Measurements from ENCODE around the gene SLC12A1. TPM values are rescaled to one million over a fixed set of nuclear protein-coding genes. Genes with fewer than 3 reads are reported as not detected.

Gene SLC12A1
- total RNA-seq, 2 donors from 2014 or later = not detected

DNA sequence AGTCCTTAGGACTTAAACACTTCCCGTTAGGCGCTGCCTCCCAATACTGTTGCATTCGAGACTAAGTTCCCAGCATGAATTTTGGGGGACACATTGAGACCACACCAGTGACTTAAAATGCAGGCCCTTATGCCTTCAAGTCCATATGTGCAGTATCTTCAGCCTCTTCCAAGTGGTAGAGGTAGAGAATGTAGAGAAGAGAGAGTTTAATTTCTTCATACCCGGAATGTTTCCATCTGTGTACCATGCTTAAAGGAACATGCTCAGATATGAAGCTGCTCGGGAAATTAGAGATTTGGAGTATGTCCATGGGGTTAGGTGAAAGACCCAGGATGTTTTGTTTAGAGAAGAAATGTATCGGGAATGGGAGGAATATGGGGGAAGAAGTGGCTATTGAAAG is 137.8 kb downstream of the SLC12A1 start:
- H3K27ac ChIP-seq = no peak overlapping the region
- 91% methylated on average over 6 of the region's 6 CpGs for WGBS
- no peak for DNase-seq (ENCODE audit: low spot score)
- no peaks in the 10 kb centered on the region for H3K27me3 ChIP-seq (replicated peaks; ENCODE audit: insufficient read depth)
- H3K9me3 ChIP-seq = no peaks in the 10 kb centered on the region
- H3K4me1 ChIP-seq (replicated peaks) = no peaks in the 10 kb centered on the region
- no peak overlapping the region for H3K4me3 ChIP-seq
- H3K36me3 ChIP-seq = no peaks in the 10 kb centered on the region
- no peak for TF ChIP-seq POLR2AphosphoS5 (IDR thresholded peaks at IDR 0.05)
- TF ChIP-seq, protein P1, sequence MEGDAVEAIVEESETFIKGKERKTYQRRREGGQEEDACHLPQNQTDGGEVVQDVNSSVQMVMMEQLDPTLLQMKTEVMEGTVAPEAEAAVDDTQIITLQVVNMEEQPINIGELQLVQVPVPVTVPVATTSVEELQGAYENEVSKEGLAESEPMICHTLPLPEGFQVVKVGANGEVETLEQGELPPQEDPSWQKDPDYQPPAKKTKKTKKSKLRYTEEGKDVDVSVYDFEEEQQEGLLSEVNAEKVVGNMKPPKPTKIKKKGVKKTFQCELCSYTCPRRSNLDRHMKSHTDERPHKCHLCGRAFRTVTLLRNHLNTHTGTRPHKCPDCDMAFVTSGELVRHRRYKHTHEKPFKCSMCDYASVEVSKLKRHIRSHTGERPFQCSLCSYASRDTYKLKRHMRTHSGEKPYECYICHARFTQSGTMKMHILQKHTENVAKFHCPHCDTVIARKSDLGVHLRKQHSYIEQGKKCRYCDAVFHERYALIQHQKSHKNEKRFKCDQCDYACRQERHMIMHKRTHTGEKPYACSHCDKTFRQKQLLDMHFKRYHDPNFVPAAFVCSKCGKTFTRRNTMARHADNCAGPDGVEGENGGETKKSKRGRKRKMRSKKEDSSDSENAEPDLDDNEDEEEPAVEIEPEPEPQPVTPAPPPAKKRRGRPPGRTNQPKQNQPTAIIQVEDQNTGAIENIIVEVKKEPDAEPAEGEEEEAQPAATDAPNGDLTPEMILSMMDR (IDR thresholded peaks at IDR 0.05) = no peak
- TF ChIP-seq POLR2A (IDR thresholded peaks at IDR 0.05) = no peak
- intact Hi-C loops (cut with DNase I) = no loop called here

DNA sequence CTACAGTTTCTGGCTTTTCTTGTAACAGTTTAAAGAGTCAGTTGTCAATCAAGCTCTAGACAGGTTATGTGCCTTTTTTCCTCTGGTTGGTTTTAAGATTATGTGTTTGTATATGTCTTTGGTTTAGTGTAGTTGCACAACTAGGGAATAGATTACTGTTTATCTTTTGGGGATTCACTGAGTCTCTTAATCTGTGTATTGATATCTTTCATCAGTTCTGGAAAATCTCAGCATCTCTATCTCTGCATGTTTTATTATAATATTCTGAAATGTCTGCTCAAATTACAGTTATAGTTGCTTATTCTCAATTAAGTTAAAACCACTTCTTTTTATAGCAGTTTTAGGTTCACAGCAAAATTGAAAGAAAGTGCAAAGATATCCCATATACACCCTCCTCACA is 139.4 kb downstream of the SLC12A1 start:
- no peak overlapping the region for H3K4me3 ChIP-seq
- no peaks in the 10 kb centered on the region for H3K27me3 ChIP-seq (replicated peaks; ENCODE audit: insufficient read depth)
- no peak overlapping the region for H3K27ac ChIP-seq
- intact Hi-C loops (cut with DNase I) = no loop called here
- DNase-seq (ENCODE audit: low spot score) = no peak
- H3K4me1 ChIP-seq (replicated peaks) = no peaks in the 10 kb centered on the region
- H3K9me3 ChIP-seq = no peaks in the 10 kb centered on the region
- TF ChIP-seq, protein P1 (IDR thresholded peaks at IDR 0.05) = no peak
- TF ChIP-seq POLR2A (IDR thresholded peaks at IDR 0.05) = no peak
- no peak for TF ChIP-seq POLR2AphosphoS5 (IDR thresholded peaks at IDR 0.05)
- H3K36me3 ChIP-seq = no peaks in the 10 kb centered on the region

DNA sequence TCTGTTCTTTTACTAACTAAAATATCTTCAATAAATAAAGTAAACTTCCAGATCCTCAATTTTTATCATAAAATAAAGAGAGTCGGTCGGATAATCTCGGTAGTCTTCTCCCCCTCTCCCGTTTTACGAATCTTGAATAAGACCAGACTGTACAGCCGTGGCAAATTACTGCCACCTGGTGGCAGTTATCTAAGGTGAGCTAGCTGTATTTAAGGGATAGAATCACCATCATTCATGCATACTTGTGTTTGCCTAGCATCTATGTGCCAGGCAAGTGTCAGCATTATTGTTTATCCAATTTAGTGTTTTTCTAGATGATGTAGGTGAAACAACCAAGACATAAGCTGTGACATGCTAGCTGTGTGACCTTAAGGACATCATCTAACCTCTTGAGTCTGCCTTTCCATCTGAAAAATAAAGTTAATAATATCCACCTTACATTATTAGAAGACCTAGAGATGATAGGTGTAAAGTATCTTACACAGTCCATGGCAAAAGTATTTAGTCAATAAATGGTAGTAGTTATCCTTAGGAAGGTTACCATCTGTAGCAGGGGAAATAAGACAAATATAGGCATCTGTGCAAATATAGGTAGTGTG is 146.5 kb downstream of the SLC12A1 start:
- DNase-seq (ENCODE audit: low spot score) = peak; percentile 64

More for the DNA sequence above, 146.5 kb downstream of the SLC12A1 start:
- no peak overlapping the region for H3K4me3 ChIP-seq
- no peak overlapping the region for H3K27ac ChIP-seq
- H3K4me1 ChIP-seq (replicated peaks) = no peaks in the 10 kb centered on the region
- TF ChIP-seq, protein P1 (IDR thresholded peaks at IDR 0.05) = peak; percentile 33 to 67 (median 64)
- TF ChIP-seq POLR2AphosphoS5 (IDR thresholded peaks at IDR 0.05) (no peak), POLR2A (IDR thresholded peaks at IDR 0.05) (no peak)
- no peaks in the 10 kb centered on the region for H3K9me3 ChIP-seq
- H3K36me3 ChIP-seq = no peaks in the 10 kb centered on the region
- intact Hi-C loops (cut with DNase I) = loop anchor here (10.0 kb wide), 1 partner anchor 452 kb away; no protein-coding TSS in a partner anchor
- H3K27me3 ChIP-seq (replicated peaks; ENCODE audit: insufficient read depth) = no peaks in the 10 kb centered on the region
- 14% methylated on average over 6 of the region's 6 CpGs for WGBS

Small RNA genes lying within 50 kb of the gene (small RNA-seq; reads per million reads assigned to genes)
- gene RF00019 = 0 reads per million in 2 donors

Other genes with a start within 250 kb of the SLC12A1 start
- not detected for gene SLC24A5, start 85.3 kb upstream of the SLC12A1 start, total RNA-seq
- gene MYEF2, start 28.0 kb upstream of the SLC12A1 start, total RNA-seq = 10 to 100 TPM; 10.2 to 23.3 TPM
- not detected for gene CTXN2, start 14.6 kb upstream of the SLC12A1 start, total RNA-seq
- gene DUT, start 125.1 kb downstream of the SLC12A1 start, total RNA-seq = 100 to 1,000 TPM in 1 of 2 donors, 10 to 100 TPM in 1; 87.0 to 104 TPM